Thyroid gland (tissue), 4 donors: ENCODE measurements around the gene AK2. TPM values are rescaled to one million over a fixed set of nuclear protein-coding genes. Genes with fewer than 3 reads are reported as not detected.

Experiments used
- DNase-seq, 2 donors: peaks; one replicate each; pipeline ENCODE4 v3.0.0-alpha.2; 2019
- H3K27ac ChIP-seq, 3 donors: fragments of 200-600 bp; sonication (generic); 1 replicate in 2 of 3; 2 replicates in 1 of 3; pipeline ENCODE4 v1.5.1; 2016 to 2019; ENCODE audit warnings: mild to moderate bottlenecking in 1 of 3, moderate library complexity in 1 of 3
- H3K27me3 ChIP-seq: fragments of 200-600 bp; sonication (generic); one replicate; pipeline ENCODE4 v1.5.1; 2019
- H3K36me3 ChIP-seq, 2 donors: fragments of 200-600 bp; sonication (generic); one replicate each; pipeline ENCODE4 v1.5.1; 2016 to 2019
- H3K4me1 ChIP-seq, 2 donors: fragments of 200-600 bp; sonication (generic); one replicate each; pipeline ENCODE4 v1.5.1; 2017 to 2019
- H3K4me3 ChIP-seq, 3 donors: fragments of 200-600 bp; sonication (generic); replicated peaks in 1 of 3; 1 replicate in 2 of 3; 2 replicates in 1 of 3; pipeline ENCODE4 v1.5.1; 2016; ENCODE audit warnings: mild to moderate bottlenecking in 1 of 3
- H3K9me3 ChIP-seq: fragments of 200-600 bp; sonication (generic); one replicate; pipeline ENCODE4 v1.5.1; 2017
- CTCF ChIP-seq, 6 experiments: fragments of 200-600 bp in 3 of 6; fragments of 450-650 bp in 3 of 6; sonication (generic) in 3 of 6; IDR thresholded peaks; one replicate each; pipeline ENCODE4 v1.5.1; 2016 to 2019; ENCODE audit warnings: antibody characterized with exemption in 6 of 6, mild to moderate bottlenecking in 2 of 6, inconsistent platforms in 1 of 6, moderate library complexity in 1 of 6
- POLR2A ChIP-seq, 2 donors: fragments of 450-650 bp; IDR thresholded peaks; one replicate each; pipeline ENCODE4 v1.6.1; 2017; ENCODE audit warnings: antibody characterized with exemption in 2 of 2, mild to moderate bottlenecking in 2 of 2, moderate library complexity in 1 of 2
- WGBS, 2 donors: methylation state at CpG; one replicate each; pipeline ENCODE4 v1.1.5; 2017; 5-methylcytosine and 5-hydroxymethylcytosine counted together
- intact Hi-C: fragments of 100-400 bp; cut with DNase I; formaldehyde crosslinking; loops from one replicate; pipeline ENCODE4 v1.15.1; 2023
- total RNA-seq, 4 donors: library from RNA; depleted of rRNA; stranded (reverse); fragments of >200 nt; gene quantifications; one replicate each; pipeline ENCODE4 v1.2.3, GENCODE V29; 2016

The AK2 gene
- total RNA-seq, 4 donors from 2014 or later = 214 to 308 (median 256) TPM

GRCh38 chr1:33081554-33082305, 45.0 kb upstream of the AK2 start:
- H3K36me3 ChIP-seq = no peaks in the 10 kb centered on the region
- H3K4me3 ChIP-seq = peak overlapping the region; percentile 38 to 70 (median 68)
- 5 to 8% methylated on average over 34 to 35 of the region's 35 CpGs for WGBS, 2 donors
- no peak overlapping the region for H3K27ac ChIP-seq
- intact Hi-C loops = loop anchor here (5.0 to 10.0 kb wide), 2 partner anchors 147 to 369 kb away; no protein-coding TSS in a partner anchor
- H3K4me1 ChIP-seq = peaks cover 11 to 18% of the 10 kb centered on the region in 2 donors
- DNase-seq = peak; percentile 27 to 39
- no peaks in the 10 kb centered on the region for H3K9me3 ChIP-seq
- no peak for TF ChIP-seq CTCF (IDR thresholded peaks at IDR 0.05)
- no peak for TF ChIP-seq POLR2A (IDR thresholded peaks at IDR 0.05)
- no peaks in the 10 kb centered on the region for H3K27me3 ChIP-seq

GRCh38 chr1:33080885-33081553, 44.3 kb upstream of the AK2 start, which contains the start of gene AZIN2:
TSS of gene AZIN2 (plus strand) at chr1:33081153. CDS start at chr1:33082250, 1,097 bp downstream.
- Histone ChIP-seq H3K36me3 (no peaks in the 10 kb centered on the region), H3K27ac (no peak within 1 kb of the TSS), H3K27me3 (no peaks in the 10 kb centered on the region), H3K4me3 (peak within 1 kb of the TSS; percentile 38 to 70 (median 68)), H3K4me1 (peaks cover 11 to 18% of the 10 kb centered on the region in 2 donors), H3K9me3 (no peaks in the 10 kb centered on the region)
- DNase-seq = peak; percentile 98
- 0% methylated on average over 7 to 12 of the region's 52 CpGs for WGBS, 2 donors
- TF ChIP-seq CTCF (IDR thresholded peaks at IDR 0.05) (peak in 1 of 6 experiments; percentile 8), POLR2A (IDR thresholded peaks at IDR 0.05) (peak; percentile 9 to 89)
- intact Hi-C loops = loop anchor here (5.0 to 10.0 kb wide), 2 partner anchors 146 to 369 kb away; no protein-coding TSS in a partner anchor

- Histone ChIP-seq H3K4me1 (peaks cover 11 to 18% of the 10 kb centered on the region in 2 donors), H3K9me3 (no peaks in the 10 kb centered on the region), H3K36me3 (no peaks in the 10 kb centered on the region), H3K27me3 (no peaks in the 10 kb centered on the region), H3K4me3 (peak overlapping the region in 2 of 3 donors; percentile 38 to 68), H3K27ac (no peak overlapping the region)
- no peak for DNase-seq
- intact Hi-C loops = loop anchor here (5.0 to 10.0 kb wide), 2 partner anchors 146 to 368 kb away; no protein-coding TSS in a partner anchor
- WGBS, 2 donors = 44 to 54% methylated on average over 6 of the region's 6 CpGs
- TF ChIP-seq CTCF (IDR thresholded peaks at IDR 0.05) (no peak), POLR2A (IDR thresholded peaks at IDR 0.05) (no peak)
Observed at GRCh38 chr1:33080373-33080772, 43.7 kb upstream of the AK2 start.

GRCh38 chr1:33078030-33078591, 41.4 kb upstream of the AK2 start:
- H3K27me3 ChIP-seq = no peaks in the 10 kb centered on the region
- no peak overlapping the region for H3K4me3 ChIP-seq
- no peak for TF ChIP-seq POLR2A (IDR thresholded peaks at IDR 0.05)
- TF ChIP-seq CTCF (IDR thresholded peaks at IDR 0.05) = no peak
- intact Hi-C loops = no loop called here
- H3K9me3 ChIP-seq = no peaks in the 10 kb centered on the region
- no peak overlapping the region for H3K27ac ChIP-seq
- peaks cover 11 to 18% of the 10 kb centered on the region in 2 donors for H3K4me1 ChIP-seq
- H3K36me3 ChIP-seq = no peaks in the 10 kb centered on the region
- 67 to 76% methylated on average over 1 of the region's 1 CpG for WGBS, 2 donors
- no peak for DNase-seq
